ENCODE measurements around the gene RBFOX2. TPM values are rescaled to one million over a fixed set of nuclear protein-coding genes. Genes with fewer than 3 reads are reported as not detected.

RBFOX2 gene
- total and polyA plus RNA-seq, 2 of the 13 experiments (the other 11 are each of a cell fraction or from before 2014, with no cell fraction given), result 37.3 to 40.4 TPM

GRCh38 chr22:35914665-35915476 is 113.8 kb downstream of the RBFOX2 start (continued):
- TF ChIP-seq ZNF660 (CRISPR knock-in tag; IDR thresholded peaks at IDR 0.05; ENCODE audit: borderline replicate concordance, low read depth) (no peak), BRCA1 (CRISPR knock-in tag; IDR thresholded peaks at IDR 0.05) (no peak), HNF1B (CRISPR knock-in tag; IDR thresholded peaks at IDR 0.05) (no peak), ZNF431 (CRISPR knock-in tag; IDR thresholded peaks at IDR 0.05; ENCODE audit: borderline replicate concordance, low read depth) (no peak), ZBTB46 (CRISPR knock-in tag; IDR thresholded peaks at IDR 0.05; ENCODE audit: borderline replicate concordance) (no peak), TBL1XR1 (IDR thresholded peaks at IDR 0.05; ENCODE audit: borderline replicate concordance, low read length, partially characterized antibody) (no peak), HINFP (CRISPR knock-in tag; IDR thresholded peaks at IDR 0.05; ENCODE audit: low read depth) (no peak), MAFG (CRISPR knock-in tag; IDR thresholded peaks at IDR 0.05) (no peak), ZNF354B (CRISPR knock-in tag; IDR thresholded peaks at IDR 0.05) (no peak), SMAD3 (CRISPR knock-in tag; IDR thresholded peaks at IDR 0.05) (no peak), ZNF256 (CRISPR knock-in tag; conservative IDR thresholded peaks at IDR 0.05) (no peak), HBP1 (CRISPR knock-in tag; IDR thresholded peaks at IDR 0.05; ENCODE audit: low read depth) (no peak), ZNF597 (CRISPR knock-in tag; IDR thresholded peaks at IDR 0.05) (no peak), ESRRA (CRISPR knock-in tag; IDR thresholded peaks at IDR 0.05; ENCODE audit: low read depth) (no peak), ZNF569 (CRISPR knock-in tag; IDR thresholded peaks at IDR 0.05; ENCODE audit: borderline replicate concordance) (no peak), ADNP (CRISPR knock-in tag; IDR thresholded peaks at IDR 0.05) (no peak), TSC22D2 (CRISPR knock-in tag; IDR thresholded peaks at IDR 0.05; ENCODE audit: borderline replicate concordance) (no peak), ZBTB43 (CRISPR knock-in tag; conservative IDR thresholded peaks at IDR 0.05) (no peak)
